H9 (cell line): Measurements from ENCODE around the gene HMCN1. TPM values are rescaled to one million over a fixed set of nuclear protein-coding genes. Genes with fewer than 3 reads are reported as not detected.

Experiments
- DNase-seq: peaks from one replicate; pipeline ENCODE4 v3.0.0-alpha.2; 2017
- H2AFZ ChIP-seq: one replicate; pipeline ENCODE4 v1.6.1; 2013; ENCODE audit warnings: mild to moderate bottlenecking, low read length, control low read depth, moderate library complexity
- H2AK5ac ChIP-seq: 2 replicates; pipeline ENCODE4 v1.6.1; 2013; ENCODE audit warnings: low read length, control low read depth, mixed read lengths; ENCODE audit not compliant: insufficient read length
- H2BK120ac ChIP-seq: one replicate; pipeline ENCODE4 v1.6.1; 2013; ENCODE audit warnings: low read depth, mild to moderate bottlenecking, low read length, control low read depth, inconsistent platforms; ENCODE audit not compliant: poor library complexity, severe bottlenecking
- H2BK12ac ChIP-seq: 2 replicates; pipeline ENCODE4 v1.6.1; 2013; ENCODE audit warnings: low read length, control low read depth, mixed read lengths, low read depth; ENCODE audit not compliant: insufficient read length
- H2BK15ac ChIP-seq: 2 replicates; pipeline ENCODE4 v1.6.1; 2013; ENCODE audit warnings: low read depth, low read length, control low read depth
- H2BK20ac ChIP-seq: one replicate; pipeline ENCODE4 v1.6.1; 2013; ENCODE audit warnings: low read depth, mild to moderate bottlenecking, low read length, control low read depth, inconsistent platforms; ENCODE audit not compliant: poor library complexity, severe bottlenecking
- H2BK5ac ChIP-seq: 2 replicates; pipeline ENCODE4 v1.6.1; 2013; ENCODE audit warnings: low read length, control low read depth, mixed read lengths; ENCODE audit not compliant: insufficient read length
- H3K14ac ChIP-seq: 2 replicates; pipeline ENCODE4 v1.6.1; 2013; ENCODE audit warnings: low read length, control low read depth; ENCODE audit not compliant: insufficient read depth
- H3K18ac ChIP-seq: 2 replicates; pipeline ENCODE4 v1.6.1; 2013; ENCODE audit warnings: low read depth, mild to moderate bottlenecking, mixed read lengths, low read length, control low read depth; ENCODE audit not compliant: insufficient read length
- H3K23ac ChIP-seq: 2 replicates; pipeline ENCODE4 v1.6.1; 2013; ENCODE audit warnings: low read length, control low read depth, mixed read lengths, low read depth; ENCODE audit not compliant: insufficient read length
- H3K23me2 ChIP-seq: 2 replicates; pipeline ENCODE4 v1.6.1; 2013; ENCODE audit warnings: low read depth, mild to moderate bottlenecking, mixed read lengths, low read length, control low read depth; ENCODE audit not compliant: insufficient read length, poor library complexity, severe bottlenecking
- H3K27ac ChIP-seq: 2 replicates; pipeline ENCODE4 v1.5.1; 2013; ENCODE audit warnings: low read length, control low read depth, mixed read lengths, low read depth; ENCODE audit not compliant: insufficient read length
- H3K27me3 ChIP-seq: 2 replicates; pipeline ENCODE4 v1.6.1; 2013; ENCODE audit warnings: low read length, control low read depth, inconsistent platforms; ENCODE audit not compliant: insufficient read depth
- H3K4ac ChIP-seq: 2 replicates; pipeline ENCODE4 v1.6.1; 2013; ENCODE audit warnings: low read depth, mild to moderate bottlenecking, control low read depth, inconsistent platforms, low read length, moderate library complexity
- H3K4me1 ChIP-seq: 2 replicates; pipeline ENCODE4 v1.6.1; 2013; ENCODE audit warnings: low read length, control low read depth, inconsistent platforms; ENCODE audit not compliant: insufficient read depth
- H3K4me2 ChIP-seq: 2 replicates; pipeline ENCODE4 v1.6.1; 2013; ENCODE audit warnings: low read length, control low read depth, mixed read lengths; ENCODE audit not compliant: insufficient read length, insufficient read depth
- H3K56ac ChIP-seq: 2 replicates; pipeline ENCODE4 v1.6.1; 2013; ENCODE audit warnings: low read depth, mild to moderate bottlenecking, mixed read lengths, low read length, control low read depth; ENCODE audit not compliant: insufficient read length
- H3K79me1 ChIP-seq: 2 replicates; pipeline ENCODE4 v1.6.1; 2013; ENCODE audit warnings: low read depth, mild to moderate bottlenecking, moderate library complexity, low read length, control low read depth, inconsistent platforms; ENCODE audit not compliant: insufficient read depth, poor library complexity, severe bottlenecking
- H3K79me2 ChIP-seq: 2 replicates; pipeline ENCODE4 v1.6.1; 2013; ENCODE audit warnings: low read length, control low read depth, inconsistent platforms; ENCODE audit not compliant: insufficient read depth
- H3K9ac ChIP-seq: 2 replicates; pipeline ENCODE4 v1.6.1; 2013; ENCODE audit warnings: low read length, control low read depth, mixed read lengths; ENCODE audit not compliant: insufficient read length; ENCODE audit errors: extremely low read depth
- H3K9me3 ChIP-seq: one replicate; pipeline ENCODE4 v1.6.1; 2013; ENCODE audit warnings: low read depth, low read length, inconsistent platforms; ENCODE audit not compliant: control insufficient read depth
- H3T11ph ChIP-seq: one replicate; pipeline ENCODE4 v1.6.1; 2013; ENCODE audit warnings: mild to moderate bottlenecking, low read length, control low read depth, inconsistent platforms
- H4K20me1 ChIP-seq: one replicate; pipeline ENCODE4 v1.6.1; 2013; ENCODE audit not compliant: control insufficient read depth, insufficient read length, insufficient read depth
- H4K5ac ChIP-seq: 2 replicates; pipeline ENCODE4 v1.6.1; 2013; ENCODE audit warnings: low read depth, mild to moderate bottlenecking, mixed read lengths, low read length, control low read depth; ENCODE audit not compliant: insufficient read length
- H4K8ac ChIP-seq: replicated peaks from 2 replicates; pipeline ENCODE4 v1.6.1; 2013; ENCODE audit warnings: low read length, control low read depth, mixed read lengths, low read depth; ENCODE audit not compliant: insufficient read length
- H4K91ac ChIP-seq: 2 replicates; pipeline ENCODE4 v1.6.1; 2013; ENCODE audit warnings: low read depth, mild to moderate bottlenecking, moderate library complexity, mixed read lengths, low read length, control low read depth; ENCODE audit not compliant: insufficient read length
- H3K27ac Mint-ChIP-seq, 3 experiments: 2 replicates in 2 of 3; 3 replicates in 1 of 3; pipeline ENCODE4 v1.8.0; 2020 to 2021; ENCODE audit warnings: mixed read lengths in 3 of 3, mild to moderate bottlenecking in 1 of 3, moderate library complexity in 1 of 3
- H3K27me3 Mint-ChIP-seq: 2 replicates; pipeline ENCODE4 v1.8.0; 2021; ENCODE audit warnings: low read depth, mild to moderate bottlenecking, moderate library complexity, mixed read lengths
- H3K36me3 Mint-ChIP-seq, 3 experiments: 2 replicates in 2 of 3; 3 replicates in 1 of 3; pipeline ENCODE4 v1.8.0; 2020 to 2021; ENCODE audit warnings: low read depth in 3 of 3, mixed read lengths in 3 of 3; ENCODE audit not compliant: insufficient read depth in 1 of 3
- H3K4me1 Mint-ChIP-seq, 2 experiments: 2 replicates each; pipeline ENCODE4 v1.8.0; 2020; ENCODE audit warnings: mixed read lengths in 2 of 2
- H3K4me3 Mint-ChIP-seq, 2 experiments: 2 replicates in 1 of 2; 3 replicates in 1 of 2; pipeline ENCODE4 v1.8.0; 2020 to 2021; ENCODE audit warnings: mild to moderate bottlenecking in 2 of 2, mixed read lengths in 2 of 2, moderate library complexity in 1 of 2
- H3K9me3 Mint-ChIP-seq, 2 experiments: 2 replicates in 1 of 2; 3 replicates in 1 of 2; pipeline ENCODE4 v1.8.0; 2020; ENCODE audit warnings: mild to moderate bottlenecking in 2 of 2, mixed read lengths in 2 of 2, moderate library complexity in 1 of 2
- CTCF ChIP-seq: fragments of 200-600 bp; sonication (generic); conservative IDR thresholded peaks from 3 replicates; pipeline ENCODE4 v1.8.0; 2021; ENCODE audit warnings: antibody characterized with exemption, mild to moderate bottlenecking
- WGBS: extraction: QIAGEN DNeasy Blood & Tissue Kit; methylation state at CpG from one replicate; pipeline ENCODE4 v1.1.7; 2013; ENCODE audit warnings: missing lambda C conversion rate, low lambda C conversion rate, mixed read lengths; ENCODE audit not compliant: insufficient read length; ENCODE audit errors: extremely low coverage; 5-methylcytosine and 5-hydroxymethylcytosine counted together
- total RNA-seq: library from RNA; stranded (reverse); gene quantifications from 2 replicates; pipeline ENCODE4 v1.2.1, GENCODE V29; 2021

The HMCN1 gene
- total RNA-seq, 1 experiment from 2014 or later: 3.3 TPM

- H3K18ac ChIP-seq: no peak overlapping the region
Measured at GRCh38 chr1:185857442-185857841, 123.3 kb downstream of the HMCN1 start.

More at GRCh38 chr1:185857442-185857841, 123.3 kb downstream of the HMCN1 start:
- no peak overlapping the region for H3K23ac ChIP-seq
- no peaks in the 10 kb centered on the region for H3K79me2 ChIP-seq
- Mint-ChIP-seq H3K4me3 (no peak overlapping the region), H3K36me3 (no peaks in the 10 kb centered on the region), H3K27ac (no peak overlapping the region), H3K4me1 (peaks cover 10 to 11% of the 10 kb centered on the region in 2 experiments; a peak in 3 of 4 replicates), H3K27me3 (no peaks in the 10 kb centered on the region), H3K9me3 (no peaks in the 10 kb centered on the region)
- H3K27ac ChIP-seq: no peak overlapping the region
- DNase-seq: no peak
- no peak overlapping the region for H2BK12ac ChIP-seq
- WGBS: no CpG with 5 or more reads among the region's 2 CpGs
- H2BK20ac ChIP-seq: no peak overlapping the region
- no peak overlapping the region for H4K8ac ChIP-seq
- H2AFZ ChIP-seq: no peak overlapping the region
- H3K14ac ChIP-seq: no peak overlapping the region
- H3K27me3 ChIP-seq: no peaks in the 10 kb centered on the region
- H3K4me2 ChIP-seq: no peak overlapping the region
- no peak overlapping the region for H3K9ac ChIP-seq
- no peak overlapping the region for H3K56ac ChIP-seq
- no peaks in the 10 kb centered on the region for H4K20me1 ChIP-seq
- H2BK5ac ChIP-seq: no peak overlapping the region
- H3K4ac ChIP-seq: no peak overlapping the region
- H3K9me3 ChIP-seq: no peaks in the 10 kb centered on the region
- no peak overlapping the region for H4K91ac ChIP-seq
- H3T11ph ChIP-seq: no peak overlapping the region
- no peak overlapping the region for H2AK5ac ChIP-seq
- no peak overlapping the region for H2BK15ac ChIP-seq
- H3K23me2 ChIP-seq: no peaks in the 10 kb centered on the region
- TF ChIP-seq CTCF: no peak
- H3K79me1 ChIP-seq: no peaks in the 10 kb centered on the region
- H4K5ac ChIP-seq: no peak overlapping the region
- H3K4me1 ChIP-seq: no peaks in the 10 kb centered on the region; the same call in 1 of the 2 replicates
- no peak overlapping the region for H2BK120ac ChIP-seq
